GOT3 (cell line): ENCODE data around the gene TAF4.
"Not testable (repeated sequence)": the region's sequence is repeated elsewhere in the genome, so short reads cannot be mapped to it uniquely, and the experiment has no call there.

ENCODE experiments used
- DNase-seq: peaks from one replicate; lab custom pipeline; 2025; ENCODE audit warnings: mixed read lengths; lab: John Stamatoyannopoulos, UW

TAF4 gene

GRCh38 chr20:61976644-61977418, 88.8 kb downstream of the TAF4 start:
- no peak for DNase-seq

DNA sequence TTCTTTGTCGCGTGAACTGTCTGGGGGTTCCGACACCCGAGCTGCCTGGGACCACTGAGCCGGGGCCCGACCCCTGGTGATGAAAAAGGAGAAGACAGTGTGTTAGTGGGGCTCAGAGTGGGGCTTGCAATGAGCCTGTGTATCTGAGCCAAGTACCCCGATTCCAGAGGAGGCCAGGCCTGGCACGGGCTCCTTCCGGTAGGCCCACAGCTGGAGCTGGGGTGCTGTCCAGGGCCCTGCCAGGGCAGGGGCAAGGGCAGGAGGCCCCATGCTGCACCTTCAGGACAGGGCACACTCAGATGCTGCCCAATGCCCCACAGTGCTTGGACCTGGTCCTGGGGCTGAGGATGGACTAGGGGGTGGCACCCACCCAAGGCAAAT, 89.4 kb downstream of the TAF4 start:
- no peak for DNase-seq

- DNase-seq = no peak
Observed at GRCh38 chr20:61975407-61976129, 90.1 kb downstream of the TAF4 start.

- no peak for DNase-seq
Observed at GRCh38 chr20:61974357-61974665, 91.4 kb downstream of the TAF4 start.

DNA sequence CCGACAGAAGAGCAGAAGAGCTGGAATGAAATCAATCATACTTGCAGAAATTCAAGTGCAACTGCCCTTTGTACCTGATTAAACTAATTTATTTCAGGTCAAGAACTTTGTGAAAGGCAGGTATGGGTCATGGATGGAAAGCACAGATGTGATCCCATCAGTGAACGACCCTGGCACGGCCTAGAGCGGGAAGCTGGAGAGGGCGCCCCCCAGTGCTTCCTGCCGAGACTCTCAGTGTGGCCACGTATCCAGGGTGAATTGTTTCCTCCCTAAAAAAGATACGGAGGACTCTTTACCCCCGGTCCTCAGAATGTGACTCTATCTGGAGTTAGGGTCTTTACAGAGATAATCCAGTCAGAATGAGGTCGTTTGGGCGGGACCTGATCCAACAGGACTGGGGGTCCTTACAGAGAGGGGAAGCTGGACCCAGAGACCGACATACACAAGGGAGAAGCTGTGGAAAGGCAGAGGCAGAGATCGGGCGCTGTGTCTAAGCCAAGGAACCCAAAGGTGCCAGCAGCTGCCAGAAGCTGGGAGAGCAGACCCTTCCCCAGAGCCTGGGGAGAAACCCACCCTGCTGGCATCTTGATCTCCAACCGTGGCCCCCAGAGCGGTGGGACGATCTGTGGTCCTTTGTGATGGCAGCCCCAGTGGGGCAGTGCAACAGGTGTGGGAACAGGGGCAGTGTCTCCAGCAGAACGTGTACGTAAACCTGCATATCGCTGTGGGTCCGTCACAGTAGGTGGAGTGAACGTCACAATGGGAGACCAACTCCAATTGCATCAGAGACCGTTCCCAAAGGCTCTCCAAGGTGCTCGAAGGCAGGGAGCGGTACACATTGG, 91.9 kb downstream of the TAF4 start:
- DNase-seq = no peak

DNA sequence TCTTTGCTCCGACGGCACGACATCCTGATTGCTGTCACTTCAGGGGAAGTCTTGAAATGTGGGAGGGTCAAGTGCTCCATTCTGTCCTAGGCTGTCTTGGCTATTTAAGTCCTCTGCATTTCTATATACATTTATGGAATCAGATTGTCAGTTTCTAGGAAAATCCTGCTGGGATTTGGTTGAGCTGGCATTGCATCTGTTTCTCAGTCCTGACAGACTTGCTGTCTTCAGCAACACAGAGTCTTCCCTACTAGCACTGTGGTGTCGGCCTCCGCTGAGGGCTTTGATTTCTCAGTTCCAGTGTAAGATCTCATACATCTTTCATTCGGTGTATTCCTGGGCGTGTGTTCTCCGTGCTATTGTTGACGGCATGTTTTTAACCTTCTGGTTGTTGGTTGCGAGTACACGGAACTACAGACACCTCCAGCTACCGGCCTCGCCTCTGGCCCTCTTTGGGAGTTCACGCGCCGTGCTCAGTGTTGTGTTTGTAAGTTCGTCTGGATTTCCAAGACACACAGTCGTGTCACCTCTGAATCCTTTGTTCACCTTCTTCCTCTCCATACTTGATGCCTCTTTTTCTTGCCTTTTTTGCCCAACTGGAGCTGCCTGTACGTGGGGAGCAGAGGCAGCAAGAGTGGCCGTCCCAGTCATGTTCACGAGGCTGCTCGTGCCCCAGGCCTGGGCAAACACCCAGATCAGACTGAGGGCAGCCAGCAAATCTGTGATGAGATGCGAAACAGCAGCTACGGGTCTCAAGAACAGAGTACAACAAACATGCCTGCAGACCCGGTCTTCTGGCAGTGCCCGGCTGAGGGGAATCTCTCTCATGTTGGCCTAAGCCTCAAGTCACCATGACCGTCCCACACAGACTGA, 92.8 kb downstream of the TAF4 start:
- DNase-seq = no peak

- not testable (repeated sequence) for DNase-seq
Observed at GRCh38 chr20:61971595-61971994, 94.1 kb downstream of the TAF4 start.

GRCh38 chr20:61970357-61970756, 95.3 kb downstream of the TAF4 start:
- DNase-seq = no peak

DNA sequence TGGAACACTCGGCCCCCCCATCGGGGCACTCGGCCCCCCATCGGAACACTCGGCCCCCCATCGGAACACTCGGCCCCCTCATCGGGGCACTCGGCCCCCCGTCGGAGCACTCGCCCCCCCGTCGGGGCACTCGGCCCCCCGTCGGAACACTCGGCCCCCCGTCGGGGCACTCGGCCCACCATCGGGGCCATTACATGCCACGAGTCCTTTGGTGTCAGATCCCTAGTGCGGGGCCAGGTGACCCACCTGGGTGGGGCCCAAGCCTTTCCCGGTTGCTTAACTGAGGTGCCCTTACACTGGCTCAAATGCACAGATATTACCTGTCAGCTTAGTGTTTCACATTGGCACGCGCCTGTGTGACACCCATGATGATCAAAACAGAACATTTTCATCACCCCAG, 95.9 kb downstream of the TAF4 start:
- no peak for DNase-seq

- no peak for DNase-seq
Observed at GRCh38 chr20:61968932-61969331, 96.7 kb downstream of the TAF4 start.

GRCh38 chr20:61968036-61968810, 97.5 kb downstream of the TAF4 start:
- no peak for DNase-seq

- DNase-seq = no peak
Observed at GRCh38 chr20:61967300-61967699, 98.4 kb downstream of the TAF4 start.

DNA sequence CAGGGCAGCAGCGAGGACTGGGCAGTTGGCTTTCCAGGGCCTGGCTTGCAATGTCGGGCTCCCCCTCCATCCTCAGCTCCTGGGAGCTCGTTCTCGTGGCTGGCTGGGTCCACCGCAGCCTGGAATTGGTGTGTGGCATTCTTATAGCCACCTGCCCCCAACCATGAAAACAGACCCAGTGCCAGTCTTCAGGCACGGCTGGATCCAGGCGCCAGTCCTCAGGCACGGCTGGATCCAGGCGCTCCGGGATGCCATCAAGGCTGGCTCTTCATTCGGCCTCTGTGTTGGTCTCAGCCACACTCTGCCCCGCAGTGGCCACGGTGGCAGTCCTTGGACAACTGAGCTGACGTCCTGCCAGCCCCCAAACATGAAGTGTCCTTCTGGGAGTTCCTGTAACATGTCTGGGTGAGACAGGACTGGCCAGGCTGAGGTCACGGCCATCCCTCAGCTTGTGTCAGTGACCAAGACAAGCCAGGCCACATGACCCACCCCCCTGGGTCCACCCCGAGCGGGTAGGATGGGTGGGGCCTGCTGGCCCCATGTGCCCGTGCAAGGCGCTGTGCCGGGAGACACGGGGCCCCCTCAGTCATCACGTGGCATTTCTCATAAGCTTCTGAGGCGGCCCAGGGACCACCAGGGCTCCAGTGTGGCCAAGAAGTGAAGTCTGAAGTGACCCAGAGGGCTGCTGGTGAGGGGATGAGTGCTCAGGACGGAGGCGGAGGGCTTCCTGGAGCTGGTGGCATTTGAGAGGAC, 99.0 kb downstream of the TAF4 start:
- DNase-seq = no peak

- DNase-seq = no peak
Observed at GRCh38 chr20:61965606-61966491, 99.8 kb downstream of the TAF4 start.

GRCh38 chr20:61964675-61965605, 100.7 kb downstream of the TAF4 start:
- no peak for DNase-seq

GRCh38 chr20:61963885-61964674, 101.6 kb downstream of the TAF4 start:
- DNase-seq = no peak

GRCh38 chr20:61963149-61963548, 102.5 kb downstream of the TAF4 start:
- DNase-seq = no peak
